ENCODE measurements around the gene SWT1.

Gene SWT1

GRCh38 chr1:185132534-185132933 lies 24.4 kb upstream of the SWT1 start:
- Mint-ChIP-seq H3K36me3 (ENCODE audit: low read depth) (peaks cover 77% of the 10 kb centered on the region), H3K27me3 (ENCODE audit: low read depth, poor library complexity) (peaks cover 3% of the 10 kb centered on the region), H3K9me3 (peaks cover 30% of the 10 kb centered on the region), H3K4me3 (no peak overlapping the region), H3K4me1 (no peaks in the 10 kb centered on the region), H3K27ac (no peak overlapping the region)
- no peak for TF ChIP-seq CTCF (IDR thresholded peaks at IDR 0.05)
- no peak for DNase-seq

GRCh38 chr1:185137896-185138545 lies 18.9 kb upstream of the SWT1 start:
- Mint-ChIP-seq H3K9me3 (peaks cover 7% of the 10 kb centered on the region), H3K4me3 (no peak overlapping the region), H3K4me1 (no peaks in the 10 kb centered on the region), H3K36me3 (ENCODE audit: low read depth) (peaks cover 62% of the 10 kb centered on the region), H3K27me3 (ENCODE audit: low read depth, poor library complexity) (peaks cover 3% of the 10 kb centered on the region), H3K27ac (no peak overlapping the region)
- no peak for TF ChIP-seq CTCF (IDR thresholded peaks at IDR 0.05)
- DNase-seq = no peak

GRCh38 chr1:185139246-185139645 lies 17.7 kb upstream of the SWT1 start:
- no peak for TF ChIP-seq CTCF (IDR thresholded peaks at IDR 0.05)
- no peak overlapping the region for H3K27ac Mint-ChIP-seq
- no peaks in the 10 kb centered on the region for H3K4me1 Mint-ChIP-seq
- no peaks in the 10 kb centered on the region for H3K9me3 Mint-ChIP-seq
- H3K4me3 Mint-ChIP-seq = no peak overlapping the region
- DNase-seq = no peak
- peaks cover 50% of the 10 kb centered on the region for H3K36me3 Mint-ChIP-seq (ENCODE audit: low read depth)
- no peaks in the 10 kb centered on the region for H3K27me3 Mint-ChIP-seq (ENCODE audit: low read depth, poor library complexity)

- Mint-ChIP-seq H3K27me3 (ENCODE audit: low read depth, poor library complexity) (no peaks in the 10 kb centered on the region), H3K9me3 (no peaks in the 10 kb centered on the region), H3K4me3 (no peak overlapping the region), H3K36me3 (ENCODE audit: low read depth) (peaks cover 31% of the 10 kb centered on the region), H3K27ac (no peak overlapping the region), H3K4me1 (no peaks in the 10 kb centered on the region)
- no peak for TF ChIP-seq CTCF (IDR thresholded peaks at IDR 0.05)
- no peak for DNase-seq
Observed at GRCh38 chr1:185144233-185144632, 12.7 kb upstream of the SWT1 start.

GRCh38 chr1:185151215-185151614 lies 5.8 kb upstream of the SWT1 start:
- Mint-ChIP-seq H3K27ac (no peak overlapping the region), H3K27me3 (ENCODE audit: low read depth, poor library complexity) (no peaks in the 10 kb centered on the region), H3K36me3 (ENCODE audit: low read depth) (peaks cover 29% of the 10 kb centered on the region)

More at GRCh38 chr1:185151215-185151614, 5.8 kb upstream of the SWT1 start:
- H3K4me1 Mint-ChIP-seq = peaks cover 27% of the 10 kb centered on the region
- H3K9me3 Mint-ChIP-seq = no peaks in the 10 kb centered on the region
- no peak overlapping the region for H3K4me3 Mint-ChIP-seq
- DNase-seq = no peak
- TF ChIP-seq CTCF (IDR thresholded peaks at IDR 0.05) = no peak
